GM19240 (cell line): ENCODE results near the gene ANKRD27.
"Not testable (repeated sequence)": the region's sequence is repeated elsewhere in the genome, so short reads cannot be mapped to it uniquely, and the experiment has no call there.

ENCODE experiments used
- DNase-seq: peaks from one replicate; pipeline ENCODE4 v3.0.0; 2011; ENCODE audit warnings: low spot score; ENCODE audit not compliant: insufficient read length

ANKRD27 gene

DNA sequence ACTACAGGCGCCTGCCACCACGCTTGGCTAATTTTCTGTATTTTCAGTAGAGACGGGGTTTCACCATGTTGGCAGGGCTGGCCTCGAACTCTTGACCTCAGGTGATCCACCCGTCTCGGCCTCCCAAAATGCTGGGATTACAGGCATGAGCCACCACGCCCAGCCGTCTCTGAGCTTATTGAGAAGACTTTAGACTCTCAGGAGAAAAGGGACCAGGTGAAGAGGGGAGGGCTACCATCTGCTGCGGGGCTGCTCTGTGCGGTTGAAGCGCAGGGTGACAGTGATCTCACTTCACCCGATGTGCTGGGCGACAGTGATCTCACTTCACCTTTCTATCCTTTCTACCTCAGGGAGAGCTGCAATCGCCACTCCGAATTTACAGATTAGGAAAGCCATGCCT is 68.7 kb downstream of the ANKRD27 start:
- DNase-seq = no peak

- DNase-seq = no peak
Observed at GRCh38 chr19:32605544-32605943, 69.4 kb downstream of the ANKRD27 start.

GRCh38 chr19:32603961-32604360 is 71.0 kb downstream of the ANKRD27 start:
- DNase-seq = no peak

- DNase-seq = peak; percentile 38
Observed at GRCh38 chr19:32599736-32600157, 75.2 kb downstream of the ANKRD27 start.

DNA sequence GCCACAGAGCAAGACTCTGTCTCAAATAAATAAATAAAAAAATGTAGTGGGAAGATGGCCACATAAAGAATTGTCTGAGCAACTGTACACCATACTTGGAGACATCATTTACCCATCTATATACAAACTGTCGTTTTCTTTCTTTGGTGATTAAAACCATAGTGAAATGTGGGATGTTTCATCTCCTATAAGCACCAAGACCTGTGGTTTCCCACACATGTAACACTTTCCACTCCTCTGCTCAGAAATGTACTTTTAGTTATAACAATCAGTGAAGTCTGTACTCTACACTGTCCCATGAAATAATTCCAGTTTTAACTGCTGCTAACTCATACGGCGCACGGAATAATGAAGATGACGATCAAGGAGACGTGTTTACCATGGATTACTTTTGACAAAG is 75.7 kb downstream of the ANKRD27 start:
- no peak for DNase-seq

GRCh38 chr19:32598022-32598421 is 77.0 kb downstream of the ANKRD27 start:
- DNase-seq = no peak

- DNase-seq = no peak
Observed at GRCh38 chr19:32595491-32595890, 79.5 kb downstream of the ANKRD27 start.

DNA sequence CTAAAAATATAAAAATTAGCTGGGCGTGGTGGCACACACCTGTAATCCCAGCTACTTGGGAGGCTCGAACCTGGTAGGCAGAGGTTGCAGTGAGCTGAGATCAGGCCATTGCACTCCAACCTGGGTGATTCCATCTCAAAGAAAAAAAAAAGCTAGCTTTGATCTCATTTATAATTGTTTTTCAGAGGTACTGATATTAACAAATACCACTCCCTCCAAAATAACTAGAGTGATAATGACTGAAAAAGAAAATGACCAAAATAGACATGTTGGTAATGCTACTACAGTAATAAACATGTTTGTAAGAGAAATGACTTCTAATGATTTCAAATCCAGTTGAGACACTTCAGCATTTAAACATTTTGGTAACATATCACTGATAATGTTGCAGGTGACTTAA is 81.0 kb downstream of the ANKRD27 start:
- no peak for DNase-seq

GRCh38 chr19:32587747-32588504 is 87.1 kb downstream of the ANKRD27 start:
- DNase-seq = not testable (repeated sequence)

- no peak for DNase-seq
Observed at GRCh38 chr19:32581705-32582179, 93.2 kb downstream of the ANKRD27 start.

DNA sequence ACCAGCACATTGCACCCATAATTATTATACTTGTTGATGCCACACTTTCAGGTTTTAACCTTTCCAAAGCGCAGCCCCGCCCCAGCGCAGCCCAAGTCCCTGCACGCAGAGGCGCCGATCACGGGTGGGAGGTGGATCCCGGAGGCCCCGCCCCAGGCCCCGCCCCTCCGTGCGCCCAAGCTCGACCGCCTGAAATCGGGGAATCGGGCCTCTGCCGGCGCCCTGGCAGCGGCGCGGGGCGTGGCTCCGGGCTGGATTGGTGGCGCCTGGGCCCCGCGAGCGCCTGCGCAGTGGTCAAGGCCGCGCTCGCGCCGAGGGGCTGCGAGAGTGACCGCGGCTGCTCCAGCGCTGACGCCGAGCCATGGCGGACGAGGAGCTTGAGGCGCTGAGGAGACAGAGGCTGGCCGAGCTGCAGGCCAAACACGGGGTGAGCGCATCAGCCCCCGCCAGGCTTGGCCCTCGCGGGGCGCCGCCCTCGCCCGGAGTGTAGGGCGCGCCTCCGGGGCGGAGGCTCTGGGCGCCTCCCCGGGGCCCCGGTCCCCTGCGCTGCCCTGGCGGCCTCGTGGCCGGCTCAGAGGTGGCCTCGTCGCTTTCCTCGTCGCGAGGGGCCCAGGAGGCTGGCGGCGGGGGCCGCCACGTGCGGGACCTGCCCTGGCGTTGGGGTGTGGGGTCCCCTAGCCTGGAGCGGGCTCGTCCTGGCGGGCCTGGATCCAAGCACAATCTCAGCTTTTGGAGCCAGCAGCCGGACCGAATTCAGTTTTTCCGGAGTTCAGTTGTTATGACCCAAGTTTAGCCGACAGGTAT is 93.9 kb downstream of the ANKRD27 start, which contains the start of gene PDCD5:
TSS of gene PDCD5 (plus strand) at position 290 of the 804 bp plus-strand sequence. CDS start at position 362, 72 bp downstream.
- DNase-seq = peak; percentile 89

DNA sequence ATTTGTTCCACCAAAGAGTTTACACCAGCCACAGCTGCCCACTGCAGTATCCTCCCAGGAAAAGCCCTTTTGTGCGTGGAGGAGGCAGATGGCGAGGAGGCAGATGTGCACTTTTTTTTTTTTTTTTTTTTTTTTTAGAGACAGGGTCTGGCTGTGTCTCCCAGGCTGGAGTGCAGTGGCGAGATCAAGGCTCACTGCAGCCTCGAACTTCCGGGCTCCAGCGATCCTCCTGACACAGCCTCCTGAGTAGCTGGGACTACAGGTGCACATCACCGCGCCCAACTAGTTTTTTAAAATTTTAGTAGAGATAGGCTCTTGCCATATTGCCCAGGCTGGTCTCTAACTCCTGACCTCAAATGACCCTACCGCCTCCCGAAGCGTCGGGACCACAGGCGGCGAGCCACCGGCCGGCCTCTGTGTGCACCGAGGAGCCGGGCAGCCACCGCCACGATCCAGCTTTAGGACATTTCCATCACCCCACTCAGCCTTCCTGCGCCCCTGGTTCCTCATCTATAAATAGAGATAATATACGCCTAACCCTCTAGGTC is 94.6 kb downstream of the ANKRD27 start:
- peak; percentile 14 for DNase-seq

GRCh38 chr19:32576790-32577189 is 98.2 kb downstream of the ANKRD27 start:
- DNase-seq = no peak

GRCh38 chr19:32573492-32573794 is 101.5 kb downstream of the ANKRD27 start:
- DNase-seq = no peak

GRCh38 chr19:32572700-32573491 is 102.1 kb downstream of the ANKRD27 start:
- not testable (repeated sequence) for DNase-seq

DNA sequence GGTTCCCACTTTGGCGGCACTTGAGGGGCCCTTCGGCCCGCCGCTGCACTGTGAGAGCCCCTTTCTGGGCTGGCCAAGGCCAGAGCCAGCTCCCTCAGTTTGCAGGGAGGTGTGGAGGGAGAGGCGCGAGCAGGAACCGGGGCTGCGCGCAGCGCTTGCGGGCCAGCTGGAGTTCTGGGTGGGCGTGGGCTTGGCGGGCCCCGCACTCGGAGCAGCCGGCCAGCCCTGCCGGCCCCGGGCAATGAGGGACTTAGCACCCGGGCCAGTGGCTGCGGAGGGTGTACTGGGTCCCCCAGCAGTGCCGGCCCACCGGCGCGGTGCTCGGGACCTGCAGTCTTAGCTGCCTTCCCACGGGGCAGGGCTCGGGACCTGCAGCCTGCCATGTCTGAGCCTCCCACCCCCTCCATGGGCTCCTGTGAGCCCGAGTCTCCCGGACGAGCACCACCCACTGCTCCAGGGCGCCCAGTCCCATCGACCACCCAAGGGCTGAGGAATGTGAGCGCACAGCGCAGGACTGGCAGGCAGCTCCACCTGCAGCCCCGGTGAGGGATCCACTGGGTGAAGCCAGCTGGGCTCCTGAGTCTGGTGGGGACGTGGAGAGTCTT is 103.4 kb downstream of the ANKRD27 start:
- not testable (repeated sequence) for DNase-seq

DNA sequence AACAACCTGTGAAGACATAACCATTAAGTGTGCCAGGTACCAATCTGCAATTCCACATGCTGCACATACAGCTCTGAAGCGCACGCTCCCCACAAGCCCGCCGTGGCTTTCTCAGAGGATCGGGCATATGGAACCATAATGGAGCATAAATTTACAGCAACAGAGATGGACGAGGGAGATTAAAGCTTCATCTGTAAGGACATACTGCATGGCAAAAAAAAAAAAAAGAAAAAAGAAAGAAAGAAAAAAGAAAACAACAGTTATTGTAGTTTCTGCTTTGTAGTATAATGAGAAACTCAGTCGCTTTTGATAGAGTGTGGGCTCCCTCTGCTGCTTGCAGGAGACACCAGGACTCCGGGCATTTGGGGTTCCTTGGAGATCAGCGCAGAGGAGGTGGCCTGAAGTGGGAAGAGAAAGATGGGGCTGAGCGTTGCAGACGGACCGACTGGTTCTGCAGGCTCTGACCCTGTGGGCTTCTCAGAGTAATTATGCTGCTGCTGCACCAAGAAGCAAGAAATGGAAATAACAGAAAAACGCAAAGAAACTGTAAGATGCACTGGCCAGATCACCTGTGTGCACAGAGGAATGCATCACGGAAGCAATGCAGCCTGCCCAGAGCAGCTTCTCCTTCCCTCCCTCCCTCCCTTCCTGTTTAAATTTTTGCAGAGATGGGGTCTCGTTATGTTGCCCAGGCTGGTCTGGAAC is 104.7 kb downstream of the ANKRD27 start:
- DNase-seq = peak; percentile 14

DNA sequence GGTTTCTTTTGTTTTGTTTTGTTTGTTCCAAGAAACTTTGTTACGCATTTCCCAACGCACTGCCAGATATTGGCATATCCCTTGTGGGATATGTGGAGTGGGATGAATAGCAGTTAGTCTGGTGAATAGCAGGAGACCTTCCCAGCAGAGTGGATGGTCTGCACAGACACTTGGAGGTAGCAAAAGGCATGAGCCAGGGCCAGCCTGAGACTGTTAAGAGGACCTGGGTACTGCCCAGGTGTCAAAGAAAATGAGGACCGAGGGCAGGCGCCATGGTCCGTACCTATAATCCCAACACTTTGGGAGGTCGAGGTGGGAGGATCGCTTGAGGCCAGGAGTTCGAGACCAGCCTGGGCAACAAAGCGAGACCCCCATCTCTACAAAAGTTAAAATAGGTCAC is 107.5 kb downstream of the ANKRD27 start:
- DNase-seq = no peak

DNA sequence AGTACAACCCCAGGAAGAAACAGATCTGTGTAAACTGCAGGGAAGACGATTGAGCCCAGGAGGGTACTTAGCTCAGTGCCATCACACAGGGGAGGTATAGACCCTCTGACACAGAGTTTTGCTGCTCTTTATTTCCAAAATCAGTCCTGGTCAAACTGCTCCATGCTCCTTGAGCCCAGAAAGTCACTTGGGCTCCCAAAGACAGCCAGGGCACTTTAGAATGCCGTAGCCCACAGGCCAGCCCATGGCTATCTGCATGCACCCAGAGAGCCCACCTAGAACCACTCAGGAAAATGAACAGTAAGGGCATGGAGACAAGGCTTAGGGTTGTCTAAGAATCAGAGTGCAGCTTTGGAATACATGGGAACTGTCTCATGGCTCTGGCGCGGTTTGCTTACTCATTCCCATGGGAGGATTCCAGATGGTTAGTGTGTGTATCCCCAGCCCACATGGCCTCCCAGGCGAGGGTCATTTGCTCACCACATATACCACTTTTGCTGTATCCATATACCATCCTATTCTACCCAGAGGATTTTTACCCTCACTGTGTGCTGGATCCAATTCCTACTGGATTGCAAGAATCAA is 108.6 kb downstream of the ANKRD27 start:
- no peak for DNase-seq

DNA sequence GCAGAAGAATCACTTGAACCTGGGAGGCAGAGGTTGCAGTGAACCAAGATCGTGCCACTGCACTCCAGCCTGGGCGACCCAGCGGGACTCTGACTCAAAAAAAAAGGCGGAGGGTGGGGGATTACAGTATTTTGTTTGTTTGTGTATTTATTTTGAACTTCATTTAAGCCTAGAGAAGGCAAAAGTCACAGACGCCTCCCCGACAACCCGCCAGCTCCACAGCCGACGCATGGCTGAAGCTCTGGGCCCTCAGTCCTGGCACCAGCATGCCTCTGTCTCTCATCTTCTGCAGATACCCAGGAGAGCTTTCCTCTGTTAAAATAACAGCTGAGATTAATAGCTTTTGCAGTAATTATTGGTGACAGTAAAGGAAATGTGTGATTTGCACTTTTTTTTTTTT is 111.2 kb downstream of the ANKRD27 start:
- DNase-seq = no peak
